GM21825 (cell line): ENCODE data around the gene KRT84.
"Not testable (repeated sequence)": the region's sequence is repeated elsewhere in the genome, so short reads cannot be mapped to it uniquely, and the experiment has no call there.

ENCODE experiments used
- ATAC-seq: cut with Tn5 transposase; IDR thresholded peaks from one replicate; pipeline ENCODE4 v1.9.1; 2021; ENCODE audit warnings: mild to moderate bottlenecking, moderate library complexity; ENCODE audit not compliant: unreplicated experiment

The KRT84 gene

GRCh38 chr12:52346593-52346992, 38.9 kb downstream of the KRT84 start:
- ATAC-seq = no peak

DNA sequence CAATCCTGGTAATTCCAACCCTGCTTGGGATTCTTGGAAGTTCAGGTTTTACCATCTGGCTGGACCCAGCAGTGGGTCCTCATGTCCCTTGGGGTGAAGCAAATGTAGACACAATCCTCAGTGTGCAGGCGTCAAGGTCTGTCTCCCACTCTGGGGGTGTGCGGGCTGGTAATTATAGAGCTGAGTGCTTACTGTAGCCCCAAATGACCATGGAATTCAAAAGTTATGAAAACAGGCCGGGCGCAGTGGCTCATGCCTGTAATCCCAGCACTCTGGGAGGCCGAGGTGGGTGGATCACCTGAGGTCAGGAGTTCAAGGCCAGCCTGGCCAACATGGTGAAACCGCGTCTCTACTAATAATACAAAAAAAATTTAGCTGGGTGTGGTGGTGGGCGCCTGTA, 40.4 kb downstream of the KRT84 start:
- ATAC-seq = not testable (repeated sequence)

DNA sequence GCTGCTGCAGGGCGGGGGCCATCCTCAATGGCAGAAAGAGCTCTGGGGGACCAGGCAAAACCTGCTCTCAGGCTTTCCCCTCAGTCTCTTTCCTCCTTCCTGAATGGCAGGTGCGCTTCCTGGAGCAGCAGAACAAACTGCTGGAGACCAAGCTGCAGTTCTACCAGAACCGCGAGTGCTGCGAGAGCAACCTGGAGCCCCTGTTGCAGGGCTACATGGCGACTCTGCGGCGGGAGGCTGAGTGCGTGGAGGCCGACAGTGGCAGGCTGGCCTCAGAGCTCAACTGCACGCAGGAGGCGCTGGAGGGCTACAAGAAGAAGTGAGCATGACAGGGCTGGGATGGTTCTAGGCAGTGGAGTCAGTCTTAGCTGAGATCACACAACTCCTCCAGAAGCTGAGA, 41.3 kb downstream of the KRT84 start:
- no peak for ATAC-seq

- no peak for ATAC-seq
Observed at GRCh38 chr12:52343550-52343949, 41.9 kb downstream of the KRT84 start.

- no peak for ATAC-seq
Observed at GRCh38 chr12:52342781-52343490, 42.5 kb downstream of the KRT84 start.

DNA sequence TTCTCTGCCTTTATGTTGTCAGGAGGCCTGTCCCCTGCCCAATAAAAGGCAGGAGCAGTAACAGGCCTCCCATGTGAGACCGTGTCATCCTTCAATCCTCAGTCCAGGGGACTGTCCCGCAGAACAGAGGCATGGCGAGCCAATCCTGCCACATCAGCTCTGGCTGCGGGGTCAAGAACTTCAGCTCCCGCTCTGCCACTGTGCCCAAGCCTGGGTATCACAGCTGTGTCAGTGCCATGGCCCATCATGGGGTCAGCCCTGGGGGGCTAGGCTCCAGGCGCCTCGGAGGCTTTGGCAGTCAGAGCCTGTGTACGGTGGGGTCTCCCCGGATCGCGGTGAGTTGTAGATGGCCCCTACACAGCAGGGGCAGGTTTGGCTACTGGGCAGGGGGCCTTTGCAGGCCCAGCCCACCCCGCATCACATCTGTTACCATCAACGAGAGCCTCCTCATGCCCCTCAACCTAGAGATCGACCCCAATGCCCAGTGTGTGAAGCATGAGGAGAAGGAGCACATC, 44.3 kb downstream of the KRT84 start:
- ATAC-seq = no peak

GRCh38 chr12:52338241-52338960, 47.1 kb downstream of the KRT84 start:
- ATAC-seq = no peak

GRCh38 chr12:52337054-52337453, 48.4 kb downstream of the KRT84 start:
- no peak for ATAC-seq

GRCh38 chr12:52336641-52337040, 48.8 kb downstream of the KRT84 start:
- ATAC-seq = no peak

DNA sequence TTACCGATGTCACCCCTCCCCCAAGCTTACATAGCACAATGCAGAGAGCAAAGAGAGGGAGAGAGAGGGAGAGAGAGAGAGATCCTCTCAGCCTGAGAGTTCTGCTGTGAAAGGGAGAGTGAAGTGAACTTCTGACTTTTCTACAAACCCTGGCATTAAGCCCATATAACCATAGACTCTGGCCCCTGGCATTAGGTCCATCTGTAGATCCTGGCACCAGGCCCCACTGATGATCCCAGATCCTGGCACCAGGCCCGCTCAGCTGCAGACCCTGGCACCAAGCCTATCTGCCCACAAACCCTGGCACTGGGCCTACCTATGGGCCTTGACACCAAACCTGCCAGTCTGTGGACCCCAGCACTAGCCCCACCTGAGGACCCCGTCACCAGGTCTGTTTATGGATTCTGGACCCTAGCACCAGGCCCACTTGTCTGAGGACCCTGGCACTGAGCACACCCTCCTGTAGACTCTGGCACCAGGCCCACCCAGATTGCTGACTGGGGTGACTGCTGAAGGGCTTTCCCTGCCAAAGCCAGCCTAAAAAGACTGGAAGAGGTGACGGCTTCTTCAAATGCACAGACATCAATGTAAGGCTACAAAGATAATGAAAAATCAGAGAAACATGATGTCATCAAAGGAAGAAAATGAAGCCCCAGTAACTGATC, 49.7 kb downstream of the KRT84 start:
- no peak for ATAC-seq

- no peak for ATAC-seq
Observed at GRCh38 chr12:52334185-52334584, 51.3 kb downstream of the KRT84 start.

GRCh38 chr12:52333321-52333720, 52.1 kb downstream of the KRT84 start:
- ATAC-seq = no peak

GRCh38 chr12:52332381-52332780, 53.1 kb downstream of the KRT84 start:
- no peak for ATAC-seq

DNA sequence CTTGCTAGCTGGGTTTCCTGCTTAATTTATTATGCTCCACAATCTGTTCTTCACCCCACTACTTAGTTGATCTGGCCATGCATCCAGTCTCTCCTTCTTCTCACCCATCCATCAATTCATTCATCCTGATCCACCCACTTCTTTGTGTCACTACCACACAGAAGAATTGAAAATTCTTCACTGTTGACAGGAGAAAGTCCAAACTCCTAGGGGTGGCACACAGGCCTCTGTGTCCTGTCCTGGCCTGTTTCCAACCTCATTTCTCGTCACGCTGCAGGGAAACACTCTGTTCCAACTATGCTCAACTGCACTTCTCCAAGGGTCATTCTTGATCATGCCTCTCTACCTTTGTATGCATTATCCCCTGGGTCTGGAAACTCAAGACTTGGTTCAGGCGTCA, 53.6 kb downstream of the KRT84 start:
- no peak for ATAC-seq

DNA sequence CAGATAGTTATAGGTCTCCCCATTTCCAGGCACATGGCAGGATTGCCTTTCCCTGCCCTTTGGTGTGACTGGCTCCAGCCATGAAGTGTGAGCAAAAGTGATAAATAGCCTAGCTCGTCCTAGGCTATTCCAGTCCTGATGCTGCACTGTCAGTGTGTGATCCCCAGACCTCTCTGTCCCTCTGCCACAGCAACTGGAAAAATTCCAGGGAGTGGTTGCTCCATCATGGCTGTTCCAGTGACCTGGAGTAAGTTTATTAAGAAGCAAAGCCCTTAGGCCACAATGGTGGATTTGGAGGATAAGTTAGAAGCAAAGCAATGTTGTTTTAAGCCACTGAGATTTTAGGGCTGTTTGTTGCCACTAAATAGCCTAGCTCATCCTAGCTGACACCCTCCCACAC, 54.4 kb downstream of the KRT84 start:
- ATAC-seq = no peak

DNA sequence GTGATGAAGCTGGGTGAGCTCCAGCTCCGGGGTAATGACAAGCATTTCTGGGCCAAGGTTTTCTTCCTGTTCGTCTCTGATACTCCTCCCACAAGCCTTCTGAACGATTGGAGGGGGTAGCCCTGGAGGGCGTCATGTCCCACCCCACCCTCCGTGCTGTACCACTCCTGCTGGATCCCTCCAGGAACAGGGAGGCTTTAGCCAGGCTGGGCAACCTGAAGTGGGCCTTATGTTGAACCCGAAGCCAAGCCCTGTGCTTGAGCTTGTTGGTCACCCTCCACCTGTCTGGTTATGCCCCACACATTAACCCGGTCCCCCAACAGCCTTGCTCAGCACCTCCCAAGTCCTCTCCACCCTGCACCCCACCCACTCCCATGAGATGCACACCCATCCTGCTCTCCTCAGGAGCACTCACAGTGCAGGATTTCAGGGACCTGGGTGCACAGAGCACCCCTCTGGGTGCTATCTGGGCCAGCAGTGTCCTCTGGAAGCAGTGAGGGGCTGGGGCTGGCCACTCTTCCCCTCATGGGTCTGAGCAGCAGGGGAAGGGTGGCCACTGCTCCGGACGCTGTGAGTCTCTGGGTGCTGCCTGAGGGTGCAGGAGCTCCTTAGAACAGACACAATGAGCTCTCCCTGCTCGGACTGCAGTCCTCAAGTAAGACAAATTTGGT, 57.5 kb downstream of the KRT84 start:
- no peak for ATAC-seq
